ENCODE results near the gene TSTD1. TPM values are rescaled to one million over a fixed set of nuclear protein-coding genes. Genes with fewer than 3 reads are reported as not detected.
A peak's percentile ranks its signal among the peaks of the same experiment; 100 is the strongest.
"Not testable (repeated sequence)": the region's sequence is repeated elsewhere in the genome, so short reads cannot be mapped to it uniquely, and the experiment has no call there.

Gene TSTD1
- total RNA-seq, 1 experiment from 2014 or later = not detected

DNA sequence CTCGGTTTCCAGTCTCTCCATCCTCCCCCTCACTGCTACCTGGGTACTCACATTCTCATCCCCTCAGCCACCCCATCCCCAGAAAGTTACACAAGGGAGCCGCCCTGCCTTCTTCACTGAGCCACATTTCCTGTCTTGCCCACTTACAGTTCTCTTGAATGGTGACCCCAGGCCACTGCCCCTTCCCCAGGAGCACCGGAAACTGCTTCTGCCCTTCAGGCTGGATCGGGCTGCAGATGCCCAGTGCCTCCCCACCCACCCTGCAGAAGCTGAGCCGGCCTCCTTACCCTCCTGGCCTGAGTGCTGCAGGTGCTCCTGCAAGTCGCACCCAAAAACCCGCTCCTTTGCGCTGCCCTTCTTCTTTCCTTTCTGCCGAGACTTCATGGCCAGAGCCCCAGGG is 30.5 kb upstream of the TSTD1 start:
- no peak for DNase-seq (ENCODE audit: low spot score)

DNA sequence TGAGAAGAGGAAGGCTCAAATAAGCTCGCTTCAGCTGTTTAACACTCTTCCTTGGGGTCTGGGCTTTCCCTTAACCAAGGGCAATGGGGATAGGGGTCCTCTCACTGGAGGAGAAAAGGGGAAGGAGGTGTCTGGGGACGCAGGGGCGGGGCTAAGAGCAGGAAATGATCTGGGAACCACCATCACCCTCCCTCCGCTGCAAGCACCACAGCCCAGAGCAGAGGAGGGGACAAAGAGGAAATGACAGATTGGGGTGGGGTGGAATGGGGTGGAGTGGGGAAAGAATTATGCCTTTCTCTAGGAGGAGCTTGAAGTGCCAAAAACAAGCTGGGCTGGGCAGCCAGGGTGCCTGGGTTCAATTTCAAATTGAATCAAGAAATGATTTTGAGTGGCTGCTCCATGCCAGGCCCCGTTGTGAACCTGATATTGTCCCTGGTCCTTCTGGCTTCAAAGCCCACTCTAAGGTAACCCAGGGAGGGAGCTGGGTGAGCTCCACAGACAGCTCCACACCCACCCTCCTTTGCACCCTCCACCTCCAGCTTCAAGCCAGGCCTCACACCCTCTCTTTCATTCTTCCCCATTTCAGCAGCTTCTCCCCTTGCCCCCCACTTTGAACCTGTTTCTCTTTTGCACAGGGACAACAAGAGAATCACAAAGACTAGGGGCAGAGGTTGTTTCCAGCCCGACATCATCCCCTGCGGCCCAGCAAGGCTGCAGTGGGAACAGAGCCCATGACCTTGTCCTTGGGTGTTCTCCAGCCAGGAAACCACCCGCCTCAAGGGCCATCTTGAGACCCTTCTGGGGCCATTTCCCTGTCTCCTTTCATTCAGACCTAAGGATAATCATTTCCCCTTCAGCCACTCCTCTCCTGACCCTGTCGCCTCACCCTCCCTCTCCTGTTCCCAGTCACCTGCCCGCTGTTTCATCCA is 29.8 kb upstream of the TSTD1 start:
- no peak for DNase-seq (ENCODE audit: low spot score)

- no peak for DNase-seq (ENCODE audit: low spot score)
These were observed 27.9 kb upstream of the TSTD1 start for GRCh38 chr1:161066694-161067093.

DNA sequence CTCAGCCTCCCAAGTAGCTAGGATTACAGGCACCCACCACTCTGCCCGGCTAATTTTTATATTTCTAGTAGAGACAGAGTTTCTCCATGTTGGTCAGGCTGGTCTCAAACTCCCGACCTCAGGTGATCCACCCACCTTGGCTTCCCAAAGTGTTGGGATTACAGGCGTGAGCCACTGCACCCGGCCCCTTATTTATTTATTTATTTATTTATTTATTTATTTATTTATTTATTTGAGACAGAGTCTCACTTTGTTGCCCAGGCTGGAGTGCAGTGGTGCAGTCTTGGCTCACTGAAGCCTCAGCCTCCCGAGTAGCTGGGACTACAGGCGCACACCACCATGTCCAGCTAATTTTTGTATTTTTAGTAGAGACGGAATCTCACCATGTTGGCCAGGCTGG is 26.9 kb upstream of the TSTD1 start:
- not testable (repeated sequence) for DNase-seq (ENCODE audit: low spot score)

- not testable (repeated sequence) for DNase-seq (ENCODE audit: low spot score)
These were observed 25.2 kb upstream of the TSTD1 start for GRCh38 chr1:161063936-161064335.

- no peak for DNase-seq (ENCODE audit: low spot score)
These were observed 22.7 kb upstream of the TSTD1 start for GRCh38 chr1:161061419-161061818.

DNA sequence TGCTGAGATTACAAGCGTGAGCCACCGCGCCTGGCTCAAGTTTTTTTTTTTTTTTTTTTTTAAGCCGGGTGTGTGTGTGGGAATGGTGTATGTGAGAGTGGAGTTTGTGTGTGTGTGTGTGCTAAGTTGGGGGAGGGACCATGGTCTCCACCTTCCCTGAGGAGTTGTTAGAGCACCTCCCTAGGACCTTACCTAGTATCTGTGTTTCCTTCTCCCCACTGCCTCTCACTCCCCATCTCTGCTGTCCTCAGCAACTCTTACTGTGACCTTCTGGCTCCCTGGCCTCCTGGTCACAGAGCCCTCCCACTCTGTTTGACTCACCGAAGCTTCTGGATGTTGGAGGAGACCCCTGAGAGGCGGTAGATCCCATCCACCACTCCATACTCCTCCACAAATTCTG is 20.5 kb upstream of the TSTD1 start:
- DNase-seq (ENCODE audit: low spot score) = no peak

DNA sequence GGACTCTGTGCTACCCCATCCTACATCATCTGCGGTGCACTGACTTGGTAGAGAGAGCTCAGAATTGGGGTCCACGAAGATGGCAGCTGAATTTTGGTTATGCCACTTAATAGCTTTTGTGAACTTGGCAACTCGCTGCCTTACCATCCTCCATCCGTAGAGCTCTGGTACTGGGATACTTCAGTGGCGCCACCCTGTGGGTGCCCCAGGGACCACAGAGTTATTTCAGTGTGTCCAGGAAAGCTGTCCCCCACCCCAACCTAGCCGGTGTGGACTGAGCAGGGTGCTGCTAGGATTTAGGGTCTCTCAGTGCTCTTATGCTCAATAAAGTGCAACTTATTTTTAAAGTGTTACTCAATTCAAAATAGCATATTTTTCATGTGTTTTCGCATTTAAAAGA is 16.0 kb upstream of the TSTD1 start:
- DNase-seq (ENCODE audit: low spot score) = no peak

GRCh38 chr1:161054232-161054631 is 15.5 kb upstream of the TSTD1 start:
- DNase-seq (ENCODE audit: low spot score) = no peak

GRCh38 chr1:161052899-161053298 is 14.1 kb upstream of the TSTD1 start:
- DNase-seq (ENCODE audit: low spot score) = no peak

DNA sequence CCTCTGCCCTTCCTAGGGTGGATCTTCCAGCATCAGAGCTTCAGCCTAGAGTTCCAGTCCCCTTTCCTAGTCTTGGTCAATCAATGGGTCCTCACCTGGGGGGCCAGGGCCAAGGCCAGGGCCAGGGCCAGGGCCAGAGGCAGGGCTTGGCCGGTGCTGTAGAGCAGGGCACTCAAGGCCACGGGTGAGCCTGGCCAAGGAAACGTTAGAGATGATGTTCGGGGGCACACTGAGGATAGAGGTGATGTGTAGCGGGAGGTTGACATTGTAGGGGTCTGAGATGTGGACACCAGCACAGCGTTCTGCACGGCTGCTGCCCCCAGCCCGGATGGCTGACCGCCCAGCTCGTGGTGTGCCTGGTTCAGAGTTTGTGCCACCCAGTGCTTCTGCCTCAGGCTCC is 12.5 kb upstream of the TSTD1 start:
- DNase-seq (ENCODE audit: low spot score) = no peak

DNA sequence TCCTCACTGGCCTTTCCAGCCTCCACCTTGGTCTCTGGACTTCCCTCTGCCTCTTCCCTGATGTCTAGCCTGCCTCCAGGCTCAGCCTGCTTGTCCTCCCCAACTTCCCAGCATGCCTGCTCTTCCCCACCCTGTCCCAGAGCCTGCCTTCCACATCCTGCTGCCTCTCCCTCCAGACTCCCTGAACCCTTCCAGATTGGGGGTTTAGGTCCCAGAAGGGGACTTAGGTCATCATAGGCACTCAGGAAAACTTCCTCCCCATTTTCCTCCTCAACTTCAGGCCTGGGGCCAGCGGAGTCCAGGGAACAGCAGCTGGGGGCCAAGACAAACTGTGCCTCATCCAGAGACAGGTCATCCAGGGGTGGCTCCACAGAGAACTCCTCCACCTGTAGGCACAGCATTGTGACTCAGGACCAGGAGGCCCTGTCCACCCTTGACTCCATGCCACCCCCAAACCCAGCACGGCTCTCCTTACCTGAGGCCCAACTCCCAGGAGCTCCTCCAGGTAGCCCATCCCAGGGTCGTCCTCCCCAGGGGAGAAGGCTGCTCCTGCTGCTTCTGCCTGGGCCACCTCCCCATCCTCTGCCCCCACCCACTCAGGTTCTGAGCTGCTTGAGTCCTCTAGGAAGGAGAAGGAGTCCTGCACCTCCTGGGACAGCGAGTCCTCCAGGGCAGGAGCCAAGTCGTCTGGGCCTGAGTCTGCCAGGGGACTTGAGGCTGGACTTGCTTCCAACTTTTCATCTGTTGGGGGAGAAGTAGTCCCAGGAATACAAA is 10.4 kb upstream of the TSTD1 start:
- DNase-seq (ENCODE audit: low spot score) = no peak

DNA sequence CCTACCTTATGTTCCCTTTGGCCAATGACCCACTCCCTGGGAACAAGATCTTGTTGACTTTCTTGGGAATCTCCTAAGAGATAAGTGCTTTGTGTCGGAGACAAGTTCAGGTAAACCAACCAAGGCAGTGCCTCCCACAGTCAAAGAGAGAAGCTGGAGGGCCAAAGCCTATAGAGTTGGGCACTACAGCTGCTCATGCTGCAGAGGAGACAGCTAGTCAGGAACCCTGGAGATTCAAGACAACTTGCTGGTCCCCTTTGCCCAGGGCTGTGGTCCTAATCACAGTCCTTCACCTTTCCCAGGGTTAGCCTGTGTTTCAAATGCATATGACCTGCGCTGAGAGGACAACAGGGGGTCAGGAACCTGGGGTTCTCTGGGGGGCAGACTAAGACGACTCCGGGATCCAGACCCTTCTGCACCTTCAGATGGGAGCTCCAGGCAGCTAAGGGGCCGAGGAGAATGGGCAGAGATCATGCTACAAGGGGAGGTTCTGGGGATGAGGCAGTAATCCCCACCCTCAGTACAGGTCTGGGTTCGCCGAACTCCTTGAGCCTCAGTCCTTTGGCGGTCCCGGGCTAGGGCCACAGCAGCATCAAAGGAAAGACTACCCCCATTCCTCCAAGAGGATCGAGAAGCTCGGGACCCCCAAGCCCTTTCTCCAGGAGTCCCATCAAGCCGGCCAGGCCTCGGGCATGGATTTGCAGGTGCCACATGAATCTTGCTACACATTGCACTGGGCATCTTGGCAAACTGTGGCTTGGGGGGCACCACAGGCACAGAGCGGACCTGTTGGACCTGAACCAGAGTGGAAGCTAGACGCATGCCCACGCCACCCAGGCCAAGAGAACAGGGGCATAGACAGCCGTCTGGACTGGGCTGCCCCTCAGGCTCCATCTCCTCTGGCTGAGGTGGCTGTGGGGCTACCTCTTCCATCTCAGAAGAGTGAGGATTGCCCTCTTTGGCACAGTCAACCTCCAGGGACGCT is 9.0 kb upstream of the TSTD1 start:
- no peak for DNase-seq (ENCODE audit: low spot score)

- no peak for DNase-seq (ENCODE audit: low spot score)
These were observed 8.0 kb upstream of the TSTD1 start for GRCh38 chr1:161046605-161047228.

DNA sequence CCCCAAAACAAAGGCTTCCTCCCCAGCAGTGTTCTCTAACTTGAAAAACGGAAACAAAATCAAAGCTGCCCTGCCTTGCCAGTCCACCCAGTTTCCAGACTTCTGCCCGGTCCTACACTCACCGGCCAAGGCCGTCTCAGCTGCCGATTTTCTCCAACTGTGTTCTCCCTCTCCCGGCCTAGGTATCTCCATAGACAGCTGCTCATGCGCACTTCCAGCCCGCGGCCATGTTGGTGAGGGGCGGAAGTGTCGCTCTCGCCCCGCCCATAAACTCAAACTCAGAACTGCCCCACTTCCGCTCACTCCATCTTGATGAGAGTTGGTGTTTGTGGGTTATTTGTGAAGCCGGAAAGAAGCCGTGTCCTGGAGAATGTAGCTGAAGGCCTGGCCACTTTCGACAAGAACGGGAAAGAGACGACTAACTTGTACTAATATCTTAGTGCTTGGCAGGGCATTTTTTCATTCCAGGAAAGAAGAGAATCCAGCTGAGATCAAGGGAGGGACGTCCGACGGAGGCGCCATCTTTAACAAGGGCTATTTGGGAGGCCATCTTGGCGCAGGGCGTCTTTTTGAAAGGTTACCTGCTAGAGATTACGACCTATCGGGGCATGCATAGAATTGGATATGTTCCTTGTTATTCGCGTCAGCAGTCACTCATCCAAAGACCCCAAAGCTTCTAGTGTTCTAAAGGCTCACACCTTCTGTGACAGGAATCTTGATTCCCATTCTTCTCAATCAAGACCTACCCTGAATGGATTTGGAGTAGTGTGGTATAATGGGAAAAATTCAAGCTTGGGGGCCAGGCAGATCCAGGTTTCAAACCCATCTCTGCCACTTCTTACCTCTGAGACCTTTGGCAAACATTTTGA is 7.2 kb upstream of the TSTD1 start, which contains the start of gene USF1:
TSS of gene USF1 (minus strand) at position 242 of the 869 bp plus-strand sequence. CDS start 2,702 bp downstream, outside the sequence.
- DNase-seq (ENCODE audit: low spot score) = peak; percentile 94

DNA sequence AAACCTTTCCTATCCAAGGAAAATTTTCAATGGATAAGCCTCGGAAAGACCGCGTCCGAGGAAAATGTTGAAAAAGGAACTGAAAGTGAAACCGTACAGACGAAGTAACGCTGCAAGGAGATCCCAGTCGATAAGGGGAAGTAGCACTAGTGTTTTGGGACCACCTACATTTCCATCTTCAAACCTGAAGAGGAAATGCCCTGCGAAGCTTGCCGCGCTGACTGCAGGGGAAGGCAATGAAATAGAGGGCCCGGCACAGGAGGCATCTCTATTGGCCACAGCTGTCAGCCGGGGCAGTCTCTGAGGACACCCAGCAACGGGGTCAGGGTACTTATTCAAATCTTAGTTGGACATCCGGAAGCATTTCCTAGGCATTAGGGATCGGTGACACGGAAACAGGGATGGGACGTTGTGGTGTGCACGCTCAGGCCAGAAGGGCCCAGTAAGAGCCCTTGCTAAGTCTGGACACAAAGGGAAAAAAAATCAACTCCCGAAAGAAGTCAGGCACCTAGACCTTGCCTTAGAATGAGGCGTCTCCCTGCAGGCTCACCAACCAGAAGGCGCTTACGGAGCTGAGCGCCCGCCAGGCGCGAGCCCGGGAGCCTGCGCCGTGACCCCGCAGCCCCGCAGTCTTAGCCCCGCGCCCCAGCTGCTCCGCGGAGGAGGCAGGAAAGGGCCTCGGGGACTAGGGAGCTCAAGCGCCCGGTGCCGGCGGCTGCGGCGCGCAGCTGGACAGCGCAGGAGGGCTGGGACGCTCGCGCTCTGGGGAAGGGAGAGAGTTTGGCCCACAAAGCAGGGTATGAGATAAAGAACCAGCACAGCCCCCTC is 6.4 kb upstream of the TSTD1 start:
- peak; percentile 47 for DNase-seq (ENCODE audit: low spot score)

GRCh38 chr1:161044535-161044907 is 5.8 kb upstream of the TSTD1 start:
- no peak for DNase-seq (ENCODE audit: low spot score)

DNA sequence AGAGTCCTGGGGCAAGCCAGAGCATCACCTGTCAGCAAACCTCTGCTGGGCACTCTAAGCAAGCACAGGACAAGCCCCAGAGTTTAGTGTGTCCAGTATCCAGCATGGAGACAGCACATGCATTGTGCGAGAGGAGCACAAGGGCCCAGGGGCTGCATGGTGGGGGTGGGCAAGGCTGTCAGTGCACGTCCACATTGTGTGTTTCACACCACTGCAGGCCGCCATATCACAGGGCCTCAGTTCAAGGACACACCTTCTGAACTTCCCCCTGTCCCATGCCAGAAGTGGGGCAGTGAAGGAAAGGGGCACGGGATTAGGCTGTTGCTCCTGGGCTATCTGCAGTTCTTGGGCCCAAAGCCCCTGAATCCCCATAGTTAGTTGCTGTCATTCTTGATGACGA is 782 bp upstream of the TSTD1 start:
- DNase-seq (ENCODE audit: low spot score) = no peak

DNA sequence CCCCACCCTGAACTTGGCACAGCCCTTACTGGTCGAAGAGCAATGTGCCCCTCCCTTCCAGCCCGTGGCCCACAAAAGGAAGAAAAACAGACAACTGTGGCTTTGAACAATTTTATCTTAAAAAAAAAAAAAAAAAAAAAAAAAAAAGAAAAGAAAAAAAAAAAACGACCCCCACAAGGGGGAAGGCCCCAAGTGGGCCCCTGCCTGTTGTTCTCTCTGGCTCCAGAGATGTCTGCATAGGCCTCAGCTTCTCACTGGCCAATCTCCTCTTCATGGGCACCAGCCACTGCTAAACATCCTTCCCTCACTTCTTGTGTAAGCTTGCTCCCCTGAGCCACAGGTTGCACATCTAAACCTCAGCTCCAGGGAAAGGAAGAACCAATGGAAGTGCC is 386 bp upstream of the TSTD1 start:
- no peak for DNase-seq (ENCODE audit: low spot score)
